HCT116 (cell line): ENCODE data around the gene KRT28. TPM values are rescaled to one million over a fixed set of nuclear protein-coding genes. Genes with fewer than 3 reads are reported as not detected.

Experiments
- ATAC-seq: fragments of 200-7000 bp; cut with Tn5 transposase; 2 replicates; pipeline ENCODE4 v1.9.1; 2020; ENCODE audit warnings: mild to moderate bottlenecking, moderate library complexity
- BruUV-seq: library from RNA; stranded (reverse); fragments of 400-500 nt; replicated peaks from 2 replicates; lab custom pipeline; 2021; lab: Mats Ljungman, UMichigan
- CTCF ChIA-PET: fragments of 300-600 bp; sonication (Branson Sonifier 250); formaldehyde crosslinking; loops from one replicate; lab custom pipeline; 2021; ENCODE audit warnings: antibody characterized with exemption; lab: Charles Lee
- POLR2A ChIA-PET: fragments of 300-600, 350-600 bp; sonication (Branson Sonifier 250); formaldehyde crosslinking; loops from one replicate; lab custom pipeline; 2021; ENCODE audit warnings: antibody characterized with exemption; lab: Charles Lee
- RAD21 ChIA-PET, 2 experiments: fragments of 300-600 bp; sonication (Branson Sonifier 250); formaldehyde crosslinking; loops; one replicate each; lab custom pipeline; 2023; ENCODE audit warnings: low total read pairs in 2 of 2; ENCODE audit not compliant: uncharacterized antibody in 2 of 2, unreplicated experiment in 2 of 2, low non-redundant PET in 1 of 2; lab: Charles Lee
- DNase-seq: peaks from one replicate; pipeline ENCODE4 v3.0.0-alpha.2; 2010; ENCODE audit warnings: low read depth, low spot score
- H2AFZ ChIP-seq: fragments of 200-600 bp; shearing (Covaris generic), sonication (generic); 2 replicates; pipeline ENCODE4 v1.6.1; 2017; ENCODE audit warnings: low read depth, mixed run types, mixed read lengths, antibody characterized with exemption, low read length; ENCODE audit not compliant: poor library complexity, severe bottlenecking
- H3K27ac ChIP-seq: 2 replicates; pipeline ENCODE4 v1.5.1; 2012; ENCODE audit warnings: low read depth, low read length
- H3K27me3 ChIP-seq: fragments of 200-600 bp; sonication (generic); 2 replicates; pipeline ENCODE4 v1.6.1; 2016; ENCODE audit warnings: mixed run types, low read length, mixed read lengths; ENCODE audit not compliant: insufficient read depth
- H3K36me3 ChIP-seq, 2 experiments: fragments of 200-500 bp in 1 of 2; fragments of 200-600 bp in 1 of 2; sonication (Bioruptor generic) in 1 of 2; sonication (generic) in 1 of 2; 2 replicates each; pipeline versions ENCODE4 v1.5.1 to v1.6.1; 2014 to 2016; ENCODE audit warnings: low read length in 2 of 2, inconsistent platforms in 1 of 2, mixed read lengths in 1 of 2, mixed run types in 1 of 2; ENCODE audit not compliant: insufficient read depth in 2 of 2, control insufficient read depth in 1 of 2
- H3K4me1 ChIP-seq, 2 experiments: fragments of 200-600 bp in 1 of 2; sonication (generic) in 1 of 2; 2 replicates each; pipeline versions ENCODE4 v1.5.1 to v1.6.1; 2012 to 2017; ENCODE audit warnings: low read length in 2 of 2, inconsistent platforms in 1 of 2, mild to moderate bottlenecking in 1 of 2, mixed read lengths in 1 of 2, mixed run types in 1 of 2, moderate library complexity in 1 of 2; ENCODE audit not compliant: insufficient read depth in 2 of 2, control insufficient read depth in 1 of 2
- H3K4me2 ChIP-seq: fragments of 200-600 bp; sonication (generic); 2 replicates; pipeline ENCODE4 v1.6.1; 2017; ENCODE audit warnings: mixed run types, low read length, mixed read lengths
- H3K4me3 ChIP-seq, 2 experiments: fragments of 200-600 bp in 1 of 2; sonication (generic) in 1 of 2; replicated peaks in 1 of 2; 2 replicates each; pipeline ENCODE4 v1.5.1; 2011 to 2016; ENCODE audit warnings: low read length in 2 of 2, control low read depth in 1 of 2, low read depth in 1 of 2, mild to moderate bottlenecking in 1 of 2, mixed read lengths in 1 of 2, mixed run types in 1 of 2
- H3K79me2 ChIP-seq: fragments of 200-600 bp; sonication (generic); 2 replicates; pipeline ENCODE4 v1.6.1; 2017; ENCODE audit warnings: mild to moderate bottlenecking, mixed run types, low read length, moderate library complexity, mixed read lengths; ENCODE audit not compliant: insufficient read depth
- H3K9ac ChIP-seq: fragments of 200-600 bp; sonication (generic); 2 replicates; pipeline ENCODE4 v1.6.1; 2016; ENCODE audit warnings: low read length, mixed read lengths
- H3K9me2 ChIP-seq: fragments of 200-600 bp; sonication (generic), shearing (Covaris generic); 2 replicates; pipeline ENCODE4 v1.6.1; 2017; ENCODE audit warnings: mixed run types, mild to moderate bottlenecking, moderate library complexity; ENCODE audit not compliant: insufficient read depth
- H3K9me3 ChIP-seq, 2 experiments: fragments of 200-500 bp in 1 of 2; fragments of 200-600 bp in 1 of 2; sonication (Bioruptor generic) in 1 of 2; sonication (generic) in 1 of 2; 2 replicates each; pipeline ENCODE4 v1.6.1; 2014 to 2017; ENCODE audit warnings: low read length in 2 of 2, mixed read lengths in 2 of 2, inconsistent platforms in 1 of 2, low read depth in 1 of 2, mild to moderate bottlenecking in 1 of 2, mixed run types in 1 of 2, moderate library complexity in 1 of 2; ENCODE audit not compliant: control insufficient read depth in 1 of 2, insufficient read depth in 1 of 2
- H4K20me1 ChIP-seq: fragments of 200-600 bp; sonication (generic), shearing (Covaris generic); 2 replicates; pipeline ENCODE4 v1.6.1; 2017; ENCODE audit warnings: mixed run types, mild to moderate bottlenecking, moderate library complexity; ENCODE audit not compliant: insufficient read depth
- CBX3 ChIP-seq: IDR thresholded peaks from 2 replicates; pipeline ENCODE4 v1.6.1; 2012; ENCODE audit warnings: low read depth
- EZH2phosphoT487 ChIP-seq: fragments of 200-600 bp; IDR thresholded peaks from 2 replicates; pipeline ENCODE4 v1.6.1; 2018; ENCODE audit warnings: antibody characterized with exemption, borderline replicate concordance
- FOSL1 ChIP-seq: IDR thresholded peaks from 2 replicates; pipeline ENCODE4 v1.6.1; 2012; ENCODE audit warnings: low read depth
- JUND ChIP-seq: IDR thresholded peaks from 2 replicates; pipeline ENCODE4 v1.6.1; 2012
- RAD21 ChIP-seq: IDR thresholded peaks from 2 replicates; pipeline ENCODE4 v1.6.1; 2012; ENCODE audit warnings: low read depth, mild to moderate bottlenecking
- REST ChIP-seq: IDR thresholded peaks from 2 replicates; pipeline ENCODE4 v1.6.1; 2012; ENCODE audit warnings: low read depth
- SP1 ChIP-seq: IDR thresholded peaks from 2 replicates; pipeline ENCODE4 v1.6.1; 2012; ENCODE audit warnings: low read depth
- SRF ChIP-seq: IDR thresholded peaks from 2 replicates; pipeline ENCODE4 v1.6.1; 2012; ENCODE audit warnings: low read depth
- TCF7L2 ChIP-seq: IDR thresholded peaks from 2 replicates; pipeline ENCODE4 v1.7.0; 2011; ENCODE audit warnings: borderline replicate concordance, inconsistent platforms; ENCODE audit not compliant: insufficient read depth, insufficient read length; ENCODE audit errors: extremely low read depth
- ZFX ChIP-seq: fragments of 450-650 bp; IDR thresholded peaks from 2 replicates; pipeline ENCODE4 v1.6.1; 2017
- ZNF274 ChIP-seq: fragments of 200-500 bp; sonication (Bioruptor generic); IDR thresholded peaks from 2 replicates; pipeline ENCODE4 v1.6.1; 2014; ENCODE audit warnings: mild to moderate bottlenecking, low read depth, low read length, inconsistent platforms
- intact Hi-C: fragments of 100-400 bp; cut with micrococcal nuclease; formaldehyde crosslinking; loops from 2 replicates; pipeline ENCODE4 v1.10.0; 2022
- total RNA-seq: library from RNA; stranded (reverse); gene quantifications from one replicate; pipeline ENCODE4 v1.2.1, GENCODE V29; 2021; ENCODE audit not compliant: unreplicated experiment
- TF ChIP-seq, protein P1 (sequence below): IDR thresholded peaks from 2 replicates; pipeline ENCODE4 v1.6.1; 2012
- TF ChIP-seq, protein P2 (sequence below), 3 experiments: fragments of 200-600 bp in 1 of 3; sonication (generic) in 1 of 3; IDR thresholded peaks in 2 of 3; conservative IDR thresholded peaks in 1 of 3; 2 replicates each; pipeline ENCODE4 v1.5.1; 2012 to 2017; ENCODE audit warnings: low read depth in 2 of 3, low read length in 2 of 3, antibody characterized with exemption in 1 of 3, borderline replicate concordance in 1 of 3, control low read depth in 1 of 3, mild to moderate bottlenecking in 1 of 3, mixed read lengths in 1 of 3, mixed run types in 1 of 3, moderate library complexity in 1 of 3; ENCODE audit not compliant: insufficient read depth in 1 of 3

Gene KRT28
- total RNA-seq, 1 experiment from 2014 or later = not detected

- POLR2A ChIA-PET = no interaction called here
- no TSS peak for BruUV-seq
- Histone ChIP-seq H3K36me3 (no peaks in the 10 kb centered on the region), H3K27me3 (no peaks in the 10 kb centered on the region), H3K9ac (no peak overlapping the region), H3K4me1 (no peaks in the 10 kb centered on the region), H3K9me3 (no peaks in the 10 kb centered on the region), H3K79me2 (no peaks in the 10 kb centered on the region), H3K9me2 (no peaks in the 10 kb centered on the region), H4K20me1 (no peaks in the 10 kb centered on the region), H3K4me2 (no peak overlapping the region), H2AFZ (no peak overlapping the region), H3K4me3 (no peak overlapping the region), H3K27ac (no peak overlapping the region)
- no peak for DNase-seq
- CTCF ChIA-PET = no interaction called here
- no peak for TF ChIP-seq ZNF274
- TF ChIP-seq, protein P1, sequence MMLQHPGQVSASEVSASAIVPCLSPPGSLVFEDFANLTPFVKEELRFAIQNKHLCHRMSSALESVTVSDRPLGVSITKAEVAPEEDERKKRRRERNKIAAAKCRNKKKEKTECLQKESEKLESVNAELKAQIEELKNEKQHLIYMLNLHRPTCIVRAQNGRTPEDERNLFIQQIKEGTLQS = no peak
- no peak for TF ChIP-seq SP1
- no peak for TF ChIP-seq REST
- no peak for TF ChIP-seq CBX3
- TF ChIP-seq JUND = no peak
- TF ChIP-seq RAD21 = no peak
- TF ChIP-seq FOSL1 = no peak
- TF ChIP-seq TCF7L2 = no peak
- TF ChIP-seq ZFX = no peak
- no peak for TF ChIP-seq EZH2phosphoT487
- TF ChIP-seq SRF = no peak
- TF ChIP-seq, protein P2, sequence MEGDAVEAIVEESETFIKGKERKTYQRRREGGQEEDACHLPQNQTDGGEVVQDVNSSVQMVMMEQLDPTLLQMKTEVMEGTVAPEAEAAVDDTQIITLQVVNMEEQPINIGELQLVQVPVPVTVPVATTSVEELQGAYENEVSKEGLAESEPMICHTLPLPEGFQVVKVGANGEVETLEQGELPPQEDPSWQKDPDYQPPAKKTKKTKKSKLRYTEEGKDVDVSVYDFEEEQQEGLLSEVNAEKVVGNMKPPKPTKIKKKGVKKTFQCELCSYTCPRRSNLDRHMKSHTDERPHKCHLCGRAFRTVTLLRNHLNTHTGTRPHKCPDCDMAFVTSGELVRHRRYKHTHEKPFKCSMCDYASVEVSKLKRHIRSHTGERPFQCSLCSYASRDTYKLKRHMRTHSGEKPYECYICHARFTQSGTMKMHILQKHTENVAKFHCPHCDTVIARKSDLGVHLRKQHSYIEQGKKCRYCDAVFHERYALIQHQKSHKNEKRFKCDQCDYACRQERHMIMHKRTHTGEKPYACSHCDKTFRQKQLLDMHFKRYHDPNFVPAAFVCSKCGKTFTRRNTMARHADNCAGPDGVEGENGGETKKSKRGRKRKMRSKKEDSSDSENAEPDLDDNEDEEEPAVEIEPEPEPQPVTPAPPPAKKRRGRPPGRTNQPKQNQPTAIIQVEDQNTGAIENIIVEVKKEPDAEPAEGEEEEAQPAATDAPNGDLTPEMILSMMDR (IDR thresholded peaks at IDR 0.05 in 2 of 3, conservative IDR thresholded peaks at IDR 0.05 in 1 of 3; ENCODE audit: borderline replicate concordance in 1 of 3, insufficient read depth in 1 of 3, low read depth in 2 of 3, low read length in 2 of 3) = no peak
- intact Hi-C loops = no loop called here
- no peak for ATAC-seq
- RAD21 ChIA-PET = no interaction called here
Measured at GRCh38 chr17:40796846-40797245, 2.9 kb downstream of the KRT28 start.
